ENCODE data around the gene RAB31.

DNA sequence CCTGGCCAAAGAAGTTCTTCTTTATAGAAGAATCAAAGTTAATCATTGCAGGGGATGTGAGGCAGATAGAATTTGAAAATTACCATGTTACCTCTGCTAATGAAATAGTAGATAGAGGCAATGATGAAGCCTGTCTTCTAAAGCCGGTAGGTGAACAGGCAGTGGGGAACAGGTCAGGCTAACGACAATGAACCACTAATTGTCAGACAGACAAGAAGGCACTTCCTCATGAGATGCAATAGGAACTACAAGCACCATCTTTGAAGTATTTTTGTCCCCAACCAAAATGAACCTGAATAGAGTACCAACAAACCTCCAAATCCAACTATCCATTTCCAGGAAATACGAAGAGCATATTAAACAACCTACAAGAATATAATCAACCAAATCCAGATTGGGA, 41.6 kb upstream of the RAB31 start:
- TF ChIP-seq POLR2A (IDR thresholded peaks at IDR 0.05) = no peak
- TF ChIP-seq, protein P1, sequence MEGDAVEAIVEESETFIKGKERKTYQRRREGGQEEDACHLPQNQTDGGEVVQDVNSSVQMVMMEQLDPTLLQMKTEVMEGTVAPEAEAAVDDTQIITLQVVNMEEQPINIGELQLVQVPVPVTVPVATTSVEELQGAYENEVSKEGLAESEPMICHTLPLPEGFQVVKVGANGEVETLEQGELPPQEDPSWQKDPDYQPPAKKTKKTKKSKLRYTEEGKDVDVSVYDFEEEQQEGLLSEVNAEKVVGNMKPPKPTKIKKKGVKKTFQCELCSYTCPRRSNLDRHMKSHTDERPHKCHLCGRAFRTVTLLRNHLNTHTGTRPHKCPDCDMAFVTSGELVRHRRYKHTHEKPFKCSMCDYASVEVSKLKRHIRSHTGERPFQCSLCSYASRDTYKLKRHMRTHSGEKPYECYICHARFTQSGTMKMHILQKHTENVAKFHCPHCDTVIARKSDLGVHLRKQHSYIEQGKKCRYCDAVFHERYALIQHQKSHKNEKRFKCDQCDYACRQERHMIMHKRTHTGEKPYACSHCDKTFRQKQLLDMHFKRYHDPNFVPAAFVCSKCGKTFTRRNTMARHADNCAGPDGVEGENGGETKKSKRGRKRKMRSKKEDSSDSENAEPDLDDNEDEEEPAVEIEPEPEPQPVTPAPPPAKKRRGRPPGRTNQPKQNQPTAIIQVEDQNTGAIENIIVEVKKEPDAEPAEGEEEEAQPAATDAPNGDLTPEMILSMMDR (IDR thresholded peaks at IDR 0.05) = no peak
